Activated naive CD4-positive, alpha-beta T cell treated with Interleukin-2 at 50 U/mL for 16 hours (primary cell): ENCODE data around the gene TTC29.

Source experiments
- DNase-seq: peaks from one replicate; pipeline ENCODE4 v3.0.0-alpha.2; 2020

The TTC29 gene

GRCh38 chr4:146945556-146946374 is at the start of gene TTC29:
TTC29 (minus strand) TSS chr4:146945864; CDS start chr4:146939895, 5,969 bp downstream.
- peak; percentile 89 for DNase-seq

- no peak for DNase-seq
These were observed 36.0 kb upstream of the TTC29 start for GRCh38 chr4:146981651-146982050.

GRCh38 chr4:146978641-146979040 is 33.0 kb upstream of the TTC29 start:
- DNase-seq: no peak

- DNase-seq: no peak
These were observed 30.5 kb upstream of the TTC29 start for GRCh38 chr4:146976145-146976544.

GRCh38 chr4:146975527-146975926 is 29.9 kb upstream of the TTC29 start:
- DNase-seq: no peak

- DNase-seq: no peak
These were observed 29.4 kb upstream of the TTC29 start for GRCh38 chr4:146975036-146975435.

- no peak for DNase-seq
These were observed 26.4 kb upstream of the TTC29 start for GRCh38 chr4:146972036-146972435.

GRCh38 chr4:146969126-146969525 is 23.5 kb upstream of the TTC29 start:
- DNase-seq: no peak

GRCh38 chr4:146960634-146961033 is 15.0 kb upstream of the TTC29 start:
- DNase-seq: no peak

- no peak for DNase-seq
These were observed 14.0 kb upstream of the TTC29 start for GRCh38 chr4:146959692-146960091.

GRCh38 chr4:146957237-146957636 is 11.6 kb upstream of the TTC29 start:
- no peak for DNase-seq

- DNase-seq: no peak
These were observed 7.2 kb upstream of the TTC29 start for GRCh38 chr4:146952896-146953295.

- no peak for DNase-seq
These were observed 3.9 kb upstream of the TTC29 start for GRCh38 chr4:146949559-146949958.

- no peak for DNase-seq
These were observed 1.8 kb downstream of the TTC29 start for GRCh38 chr4:146943691-146944375.

- no peak for DNase-seq
These were observed 13.5 kb downstream of the TTC29 start for GRCh38 chr4:146932116-146932515.

GRCh38 chr4:146930673-146931072 is 15.0 kb downstream of the TTC29 start:
- DNase-seq: no peak

GRCh38 chr4:146927695-146928094 is 18.0 kb downstream of the TTC29 start:
- no peak for DNase-seq

GRCh38 chr4:146916479-146917076 is 29.1 kb downstream of the TTC29 start:
- DNase-seq: no peak

GRCh38 chr4:146915132-146915531 is 30.5 kb downstream of the TTC29 start:
- no peak for DNase-seq

- no peak for DNase-seq
These were observed 45.4 kb downstream of the TTC29 start for GRCh38 chr4:146900295-146900694.

- no peak for DNase-seq
These were observed 55.4 kb downstream of the TTC29 start for GRCh38 chr4:146890301-146890700.

- no peak for DNase-seq
These were observed 62.6 kb downstream of the TTC29 start for GRCh38 chr4:146883070-146883469.

- no peak for DNase-seq
These were observed 88.4 kb downstream of the TTC29 start for GRCh38 chr4:146857298-146857697.

GRCh38 chr4:146855761-146856160 is 89.9 kb downstream of the TTC29 start:
- DNase-seq: no peak
